ENCODE results near the gene CLEC4M.

CLEC4M gene, protein sequence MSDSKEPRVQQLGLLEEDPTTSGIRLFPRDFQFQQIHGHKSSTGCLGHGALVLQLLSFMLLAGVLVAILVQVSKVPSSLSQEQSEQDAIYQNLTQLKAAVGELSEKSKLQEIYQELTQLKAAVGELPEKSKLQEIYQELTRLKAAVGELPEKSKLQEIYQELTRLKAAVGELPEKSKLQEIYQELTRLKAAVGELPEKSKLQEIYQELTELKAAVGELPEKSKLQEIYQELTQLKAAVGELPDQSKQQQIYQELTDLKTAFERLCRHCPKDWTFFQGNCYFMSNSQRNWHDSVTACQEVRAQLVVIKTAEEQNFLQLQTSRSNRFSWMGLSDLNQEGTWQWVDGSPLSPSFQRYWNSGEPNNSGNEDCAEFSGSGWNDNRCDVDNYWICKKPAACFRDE

DNA sequence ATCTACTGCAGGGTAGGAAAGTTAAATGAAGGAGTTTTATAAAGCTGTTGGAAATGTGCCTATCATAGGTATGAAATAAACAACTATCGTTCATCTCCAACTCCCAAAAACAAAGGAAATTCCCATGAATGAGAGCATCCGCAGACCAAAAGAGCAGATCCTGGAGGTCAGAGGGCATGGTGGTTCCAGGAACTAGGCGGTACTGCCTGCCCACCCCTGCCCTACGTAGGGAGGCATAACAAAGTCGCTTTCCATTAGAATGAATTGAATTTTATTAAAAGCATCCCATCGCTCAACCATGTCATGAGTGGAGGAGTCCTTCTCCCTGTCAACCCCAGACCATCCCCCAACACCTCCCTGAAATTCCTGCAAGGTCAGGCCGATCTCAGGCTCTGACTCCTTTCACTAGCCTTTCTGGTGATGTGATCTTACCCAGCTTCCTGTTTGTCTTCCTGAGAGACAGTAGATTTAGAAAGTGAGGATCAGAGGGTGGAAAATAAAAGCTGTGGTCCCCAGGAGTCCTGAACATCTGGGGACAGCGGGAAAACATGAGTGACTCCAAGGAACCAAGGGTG, at the start of gene CLEC4M:
CLEC4M (plus strand) TSS at position 525 of the 575 bp plus-strand sequence; CDS start at position 549, 24 bp downstream.
- DNase-seq (ENCODE audit: low spot score): no peak

DNA sequence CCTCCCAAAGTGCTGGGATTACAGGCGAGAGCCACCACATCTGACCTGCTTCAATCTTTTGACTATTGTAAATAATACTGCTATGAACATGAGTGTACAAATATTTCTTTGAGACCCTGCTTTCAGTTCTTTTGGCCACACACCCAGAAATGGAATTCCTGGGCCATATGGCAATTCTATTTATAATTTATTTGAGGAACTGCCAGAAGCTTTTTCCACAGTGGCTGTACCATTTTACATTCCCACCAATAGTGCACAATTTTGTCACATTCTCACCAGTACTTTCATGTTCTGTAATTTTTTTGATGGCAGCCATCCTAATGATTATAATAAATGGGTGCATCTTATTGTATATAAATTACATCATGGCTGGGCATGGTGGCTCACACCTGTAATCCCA, 47.4 kb upstream of the CLEC4M start:
- no peak for DNase-seq (ENCODE audit: low spot score)

GRCh38 chr19:7716762-7717161, 46.3 kb upstream of the CLEC4M start:
- no peak for DNase-seq (ENCODE audit: low spot score)

GRCh38 chr19:7718668-7719067, 44.4 kb upstream of the CLEC4M start:
- no peak for DNase-seq (ENCODE audit: low spot score)

- no peak for DNase-seq (ENCODE audit: low spot score)
Measured at GRCh38 chr19:7720351-7720750, 42.7 kb upstream of the CLEC4M start.

DNA sequence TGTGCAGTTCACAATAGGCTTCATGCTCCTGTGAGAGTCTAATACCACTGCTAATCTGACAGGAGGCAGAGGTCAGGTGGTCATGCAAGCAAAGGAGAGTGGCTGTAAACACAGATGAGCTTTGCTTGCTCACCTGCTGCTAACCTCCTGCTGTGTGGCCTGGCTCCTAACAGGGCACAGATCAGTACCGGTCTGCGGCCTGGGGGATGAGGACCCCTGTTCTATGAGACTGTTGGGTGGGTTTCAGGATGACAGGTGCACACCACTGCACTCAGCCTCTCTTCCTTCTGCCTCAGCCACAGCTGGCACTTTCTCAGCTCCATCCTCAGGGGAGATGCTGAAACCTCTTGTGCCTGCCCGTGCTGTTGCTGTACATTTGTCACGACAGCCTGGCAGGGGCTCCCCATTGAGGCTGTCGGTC, 40.8 kb upstream of the CLEC4M start:
- no peak for DNase-seq (ENCODE audit: low spot score)

GRCh38 chr19:7725791-7726190, 37.3 kb upstream of the CLEC4M start:
- DNase-seq (ENCODE audit: low spot score): no peak

GRCh38 chr19:7729211-7729610, 33.8 kb upstream of the CLEC4M start:
- DNase-seq (ENCODE audit: low spot score): peak; percentile 2

- no peak for DNase-seq (ENCODE audit: low spot score)
Measured at GRCh38 chr19:7729831-7730285, 33.2 kb upstream of the CLEC4M start.

DNA sequence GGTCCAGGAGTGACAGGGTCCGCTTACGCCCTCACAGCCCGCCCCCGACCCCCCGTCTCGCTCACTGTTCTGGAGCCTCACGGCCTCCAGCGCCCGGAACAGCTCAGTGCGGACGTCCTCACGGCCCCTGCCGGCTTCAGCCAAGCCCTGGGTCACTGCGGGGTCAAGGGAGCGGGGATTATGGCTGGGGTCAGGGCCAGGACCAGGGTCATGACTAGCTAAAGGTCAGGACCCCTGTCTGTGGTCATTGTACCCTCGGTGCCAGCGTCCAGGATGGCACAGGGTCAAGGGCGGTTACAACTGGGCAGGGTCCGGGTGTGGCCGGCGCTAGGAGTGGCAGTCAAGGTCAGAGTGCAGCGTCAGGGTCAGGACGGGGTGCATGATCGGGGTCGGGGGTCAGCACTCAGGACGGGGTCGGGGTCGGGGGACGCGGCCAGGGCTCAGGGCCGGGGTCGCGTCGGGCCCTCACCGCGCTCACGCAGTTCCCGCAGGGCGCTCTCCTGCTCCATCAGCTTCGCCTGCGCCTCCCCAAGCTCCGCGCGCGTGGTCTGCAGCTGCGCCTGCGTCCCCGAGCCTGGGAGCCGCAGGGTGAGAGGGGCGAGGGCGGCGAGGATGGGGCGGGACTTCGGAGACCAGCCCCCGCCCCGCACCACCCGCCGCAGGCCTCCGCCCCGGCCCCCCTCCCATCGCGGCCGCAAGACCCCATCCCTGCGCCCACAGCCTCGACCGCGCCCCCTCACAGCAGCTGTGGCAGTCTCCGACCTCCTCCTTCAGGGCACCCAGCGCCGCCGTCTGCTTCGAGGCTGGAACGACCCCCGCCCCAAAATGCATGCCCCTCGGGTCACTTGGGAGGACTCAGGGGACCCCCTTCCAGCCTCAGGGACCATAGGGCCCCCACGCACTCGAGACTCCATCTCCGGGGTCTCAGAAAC, 32.5 kb upstream of the CLEC4M start:
- DNase-seq (ENCODE audit: low spot score): no peak

DNA sequence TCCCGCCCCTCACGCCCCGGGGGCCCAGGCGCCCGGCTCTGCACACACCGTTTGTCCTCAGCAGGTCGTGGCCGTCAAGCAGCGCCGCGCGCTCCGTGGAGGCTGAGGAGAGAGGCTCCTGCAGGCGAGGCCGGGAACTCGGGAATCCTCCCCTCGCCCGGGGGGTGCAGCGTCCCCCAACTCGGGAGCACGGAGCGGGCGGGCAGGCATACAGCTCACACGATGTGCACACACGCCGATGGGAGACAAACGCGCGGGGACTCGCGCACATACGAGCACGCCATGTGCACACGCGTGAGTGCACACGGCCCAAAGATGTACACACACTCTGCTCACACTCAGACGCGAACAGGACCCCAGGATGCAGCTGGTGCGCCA, 31.8 kb upstream of the CLEC4M start:
- no peak for DNase-seq (ENCODE audit: low spot score)

GRCh38 chr19:7731615-7732014, 31.4 kb upstream of the CLEC4M start:
- DNase-seq (ENCODE audit: low spot score): no peak

DNA sequence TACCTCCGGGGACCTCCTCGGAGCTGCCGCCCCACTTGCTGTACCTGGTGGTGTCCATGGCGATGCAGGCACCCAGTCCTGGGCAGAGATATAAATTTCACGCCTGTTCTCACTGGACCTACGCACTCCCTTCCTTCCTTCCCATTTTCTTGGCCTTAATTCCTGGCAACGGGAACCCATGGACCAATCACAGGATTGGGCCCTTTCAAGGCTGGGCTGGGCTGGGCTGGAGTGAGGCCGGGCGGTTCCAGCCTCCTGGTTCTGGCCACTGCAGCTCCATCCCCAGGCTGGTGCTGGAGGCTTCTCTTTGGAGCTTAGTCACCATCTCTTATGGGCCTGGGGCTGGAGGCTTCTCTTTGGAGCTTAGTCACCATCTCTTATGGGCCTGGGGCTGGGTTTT, 31.0 kb upstream of the CLEC4M start, which contains the start of gene CLEC4G:
CLEC4G (minus strand) TSS at position 66 of the 400 bp plus-strand sequence; CDS start at position 58, 8 bp downstream.
- DNase-seq (ENCODE audit: low spot score): no peak

DNA sequence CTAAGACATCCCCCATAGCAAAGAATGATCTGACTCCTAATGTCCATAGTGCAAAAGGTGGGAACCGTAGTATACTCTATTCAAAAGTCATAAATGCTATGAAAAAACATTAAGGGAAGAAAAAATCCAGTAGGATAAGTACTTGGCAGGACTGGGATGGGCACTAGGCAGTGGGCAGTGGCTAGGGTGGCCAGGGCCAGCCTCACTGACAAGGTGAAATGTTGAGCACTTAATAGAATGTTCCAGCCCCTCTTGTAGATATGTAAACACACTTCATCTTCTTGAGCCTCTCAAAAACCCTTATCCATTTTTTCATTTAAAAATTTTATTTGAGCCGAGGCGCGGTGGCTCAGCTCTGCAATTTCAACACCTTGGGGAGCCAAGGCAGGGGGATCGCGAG, 29.7 kb upstream of the CLEC4M start:
- DNase-seq (ENCODE audit: low spot score): no peak

DNA sequence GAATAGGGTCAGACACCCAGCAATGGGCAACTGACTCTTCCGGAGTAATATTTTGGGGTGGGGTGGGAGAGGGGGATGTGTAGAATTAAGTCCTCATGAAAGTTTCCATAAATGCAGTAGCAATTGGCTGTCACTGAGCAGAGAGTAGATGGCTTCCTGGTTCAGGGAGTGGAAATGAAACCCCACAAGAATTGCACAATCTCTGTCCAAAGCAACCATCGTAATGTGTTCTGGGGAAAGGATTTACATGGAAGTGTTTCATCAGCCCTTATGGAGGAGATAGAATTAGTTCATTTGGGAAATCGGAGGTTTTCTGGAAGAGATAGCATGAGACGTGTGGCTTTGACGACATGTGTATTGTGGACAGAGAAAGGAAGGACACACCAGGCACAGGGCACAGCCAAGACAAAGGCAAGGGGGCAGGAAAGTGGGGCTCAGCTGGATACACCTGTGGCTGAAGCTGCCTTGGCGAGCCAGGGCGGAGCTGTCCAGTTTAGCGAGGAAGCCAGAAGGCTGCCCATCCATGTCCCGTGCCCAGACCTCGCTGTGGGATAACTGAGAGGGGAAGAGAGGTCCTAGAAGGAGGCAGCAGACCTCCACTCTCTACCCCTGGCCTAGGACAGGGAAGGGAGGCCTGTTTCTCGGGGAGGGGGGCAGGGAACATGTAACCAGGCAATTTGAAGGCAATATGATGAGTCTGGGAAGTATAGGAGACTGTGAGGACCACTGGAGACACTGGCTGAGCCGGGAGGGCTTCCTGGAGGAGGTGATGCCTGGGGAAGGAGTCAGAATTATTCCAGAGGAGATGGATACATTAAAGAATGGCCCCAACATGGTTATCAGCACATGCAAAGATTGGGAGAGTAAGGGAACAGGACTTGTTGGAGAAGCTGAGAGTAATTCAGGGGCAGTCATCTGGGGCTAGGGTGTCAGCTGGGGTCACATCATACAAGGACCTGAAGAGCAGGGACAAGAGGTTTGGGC, 28.5 kb upstream of the CLEC4M start:
- DNase-seq (ENCODE audit: low spot score): no peak

GRCh38 chr19:7736148-7736547, 26.9 kb upstream of the CLEC4M start:
- no peak for DNase-seq (ENCODE audit: low spot score)

- no peak for DNase-seq (ENCODE audit: low spot score)
Measured at GRCh38 chr19:7737215-7737614, 25.8 kb upstream of the CLEC4M start.

DNA sequence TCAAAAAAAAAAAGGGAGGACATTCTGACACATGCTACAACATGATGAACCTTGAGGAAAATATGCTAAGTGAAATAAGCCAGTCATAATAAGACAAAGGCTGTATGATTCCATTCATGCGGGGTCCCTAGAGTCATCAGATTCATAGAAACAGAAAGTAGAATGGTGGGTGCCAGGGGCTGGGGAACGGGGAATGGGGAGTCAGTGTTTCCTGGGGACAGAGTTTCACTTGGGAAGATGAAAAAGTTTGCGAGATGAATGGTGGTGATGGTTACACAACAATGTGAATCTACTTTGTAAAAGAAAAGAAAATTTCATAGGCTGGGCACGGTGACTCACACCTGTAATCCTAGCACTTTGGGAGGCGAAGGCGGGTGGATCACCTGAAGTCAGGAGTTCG, 25.0 kb upstream of the CLEC4M start:
- no peak for DNase-seq (ENCODE audit: low spot score)

- DNase-seq (ENCODE audit: low spot score): no peak
Measured at GRCh38 chr19:7739211-7739755, 23.8 kb upstream of the CLEC4M start.

DNA sequence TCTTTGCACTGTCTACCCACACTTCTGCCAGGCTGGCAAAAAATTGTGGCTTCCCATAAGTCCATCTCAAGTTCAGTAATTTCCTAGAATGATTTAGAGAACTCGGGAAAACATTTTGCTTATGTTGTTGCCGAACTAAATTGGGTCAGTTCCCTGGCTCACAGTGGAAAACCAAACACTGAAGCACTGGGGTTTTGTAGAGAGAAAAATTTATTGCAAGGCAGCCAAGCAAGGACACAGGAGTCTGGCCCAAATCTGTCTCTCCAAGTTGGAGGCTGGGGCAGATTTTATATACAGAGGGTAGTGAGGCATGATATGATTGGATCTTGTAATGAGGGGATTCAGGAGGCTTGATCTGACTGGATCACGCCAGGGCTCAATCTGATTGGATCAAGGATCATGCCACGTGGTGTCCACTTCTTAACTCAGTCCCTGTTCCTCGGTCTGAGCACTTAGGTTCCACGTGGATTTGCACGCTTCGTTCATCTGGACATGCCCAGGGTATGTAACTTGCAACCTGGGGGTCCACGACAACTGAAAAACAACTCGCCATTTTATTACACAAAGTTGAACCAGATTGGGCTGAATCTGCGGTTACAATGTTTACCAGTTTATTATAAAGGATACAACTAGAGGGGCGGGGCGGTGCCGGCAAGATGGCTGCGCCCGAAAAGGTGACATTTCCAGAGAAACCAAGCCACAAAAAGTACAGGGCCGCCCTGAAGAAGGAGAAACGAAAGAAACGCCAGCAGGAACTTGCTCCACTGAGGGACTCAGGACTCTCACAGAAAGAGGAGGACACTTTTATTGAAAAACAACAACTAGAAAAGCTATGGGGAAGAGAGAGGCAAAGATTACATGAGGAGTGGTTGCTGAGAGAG, 23.0 kb upstream of the CLEC4M start:
- DNase-seq (ENCODE audit: low spot score): no peak

Data from LoVo (cell line).